ENCODE data around the gene LRMDA.

DNA sequence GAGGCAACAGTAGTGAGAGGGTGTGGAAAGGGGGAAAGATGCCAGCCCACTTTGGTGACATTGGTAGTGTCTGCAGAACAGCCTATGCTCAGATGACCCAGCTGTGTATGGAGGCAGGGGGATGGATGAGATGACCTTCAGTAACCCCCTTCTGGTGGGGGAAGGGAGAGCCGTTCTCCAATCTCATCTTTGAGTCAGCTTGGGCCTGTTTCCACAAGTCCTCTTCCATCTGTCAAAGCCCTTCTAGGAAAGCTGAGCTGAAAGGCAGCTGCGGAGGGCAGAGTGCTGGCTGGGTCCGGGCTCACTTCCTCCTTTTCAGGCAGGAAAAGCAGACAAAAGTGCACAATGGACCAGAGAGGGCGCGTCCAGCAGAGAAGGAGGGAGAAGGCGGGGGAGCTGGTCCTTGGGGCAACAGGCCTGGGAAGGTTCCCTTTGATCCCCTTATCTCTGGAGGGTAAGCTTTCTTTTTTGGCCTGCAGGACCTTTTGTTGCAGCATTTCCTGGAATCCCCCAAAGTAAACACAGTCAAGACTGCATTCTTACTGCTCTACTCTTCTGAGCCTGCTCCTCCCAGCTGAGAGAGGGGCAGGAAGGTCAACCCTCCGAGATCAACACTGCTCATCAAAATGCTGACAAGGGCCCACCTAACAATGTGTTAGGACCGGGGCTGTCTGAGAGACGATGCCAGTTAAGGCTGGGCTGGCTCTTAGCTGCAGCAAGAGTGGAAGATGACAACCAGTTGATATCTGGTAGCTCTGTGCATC, 1.2 kb upstream of the LRMDA start:
- TF ChIP-seq NR2C1 (IDR thresholded peaks at IDR 0.05) = peak; percentile 68
- no peak for TF ChIP-seq TBL1XR1 (IDR thresholded peaks at IDR 0.05; ENCODE audit: low read depth, low read length)
- TF ChIP-seq, protein P1, sequence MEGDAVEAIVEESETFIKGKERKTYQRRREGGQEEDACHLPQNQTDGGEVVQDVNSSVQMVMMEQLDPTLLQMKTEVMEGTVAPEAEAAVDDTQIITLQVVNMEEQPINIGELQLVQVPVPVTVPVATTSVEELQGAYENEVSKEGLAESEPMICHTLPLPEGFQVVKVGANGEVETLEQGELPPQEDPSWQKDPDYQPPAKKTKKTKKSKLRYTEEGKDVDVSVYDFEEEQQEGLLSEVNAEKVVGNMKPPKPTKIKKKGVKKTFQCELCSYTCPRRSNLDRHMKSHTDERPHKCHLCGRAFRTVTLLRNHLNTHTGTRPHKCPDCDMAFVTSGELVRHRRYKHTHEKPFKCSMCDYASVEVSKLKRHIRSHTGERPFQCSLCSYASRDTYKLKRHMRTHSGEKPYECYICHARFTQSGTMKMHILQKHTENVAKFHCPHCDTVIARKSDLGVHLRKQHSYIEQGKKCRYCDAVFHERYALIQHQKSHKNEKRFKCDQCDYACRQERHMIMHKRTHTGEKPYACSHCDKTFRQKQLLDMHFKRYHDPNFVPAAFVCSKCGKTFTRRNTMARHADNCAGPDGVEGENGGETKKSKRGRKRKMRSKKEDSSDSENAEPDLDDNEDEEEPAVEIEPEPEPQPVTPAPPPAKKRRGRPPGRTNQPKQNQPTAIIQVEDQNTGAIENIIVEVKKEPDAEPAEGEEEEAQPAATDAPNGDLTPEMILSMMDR (IDR thresholded peaks at IDR 0.05 in 2 of 3, conservative IDR thresholded peaks at IDR 0.05 in 1 of 3; ENCODE audit: control insufficient read depth in 2 of 3, extremely low read depth in 1 of 3, insufficient read depth in 1 of 3, low read depth in 3 of 3, low read length in 3 of 3) = no peak
- TF ChIP-seq PAX5 (IDR thresholded peaks at IDR 0.05; ENCODE audit: borderline replicate concordance, low read depth, low read length) = no peak
- TF ChIP-seq NFYB (IDR thresholded peaks at IDR 0.05; ENCODE audit: insufficient read depth, low read depth, low read length) = no peak
- no peak for TF ChIP-seq POLR2A (IDR thresholded peaks at IDR 0.05; ENCODE audit: low read depth, low read length)
- no peak for TF ChIP-seq RAD21 (IDR thresholded peaks at IDR 0.05; ENCODE audit: insufficient read depth, low read depth, low read length)

Data from GM12878 (cell line).